GM19463 (cell line): ENCODE data around the gene UNC13D.
"Not testable (repeated sequence)": the region's sequence is repeated elsewhere in the genome, so short reads cannot be mapped to it uniquely, and the experiment has no call there.

Experiments
- ATAC-seq: cut with Tn5 transposase; IDR thresholded peaks from one replicate; pipeline ENCODE4 v1.9.1; 2021; ENCODE audit warnings: mild to moderate bottlenecking, moderate library complexity; ENCODE audit not compliant: unreplicated experiment

UNC13D gene

DNA sequence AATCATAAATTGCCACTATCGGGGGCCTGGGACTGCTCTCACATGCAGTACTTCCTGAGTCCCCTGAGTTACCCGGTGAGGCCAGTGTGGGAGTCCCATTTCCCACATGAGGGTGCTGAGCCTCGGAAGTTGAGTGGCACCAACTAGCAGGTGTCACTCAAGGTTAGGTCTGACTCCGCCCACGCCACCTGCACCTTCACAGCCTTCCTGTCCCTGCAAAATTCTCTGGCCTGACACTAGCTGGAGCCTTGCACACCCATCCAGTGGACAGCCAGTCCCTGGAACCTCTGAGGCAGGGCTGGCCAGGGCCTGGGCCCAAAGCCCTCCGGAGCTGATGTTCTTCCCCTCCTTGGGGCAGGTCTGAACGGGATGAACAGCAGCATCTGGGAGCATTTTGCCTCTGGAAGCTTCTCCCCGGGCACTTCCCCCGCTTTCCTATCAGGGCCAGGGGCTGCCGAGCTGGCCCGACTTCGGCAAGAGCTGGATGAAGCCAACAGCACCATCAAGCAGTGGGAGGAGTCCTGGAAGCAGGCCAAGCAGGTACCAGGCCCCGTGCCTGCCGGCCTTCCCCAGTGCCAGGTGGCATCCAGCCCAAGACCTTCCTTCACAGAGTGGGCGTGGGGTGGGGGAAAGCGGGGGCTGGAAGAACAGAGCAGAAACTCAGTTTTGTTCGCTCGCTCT lies 21.9 kb downstream of the UNC13D start:
- ATAC-seq: no peak

DNA sequence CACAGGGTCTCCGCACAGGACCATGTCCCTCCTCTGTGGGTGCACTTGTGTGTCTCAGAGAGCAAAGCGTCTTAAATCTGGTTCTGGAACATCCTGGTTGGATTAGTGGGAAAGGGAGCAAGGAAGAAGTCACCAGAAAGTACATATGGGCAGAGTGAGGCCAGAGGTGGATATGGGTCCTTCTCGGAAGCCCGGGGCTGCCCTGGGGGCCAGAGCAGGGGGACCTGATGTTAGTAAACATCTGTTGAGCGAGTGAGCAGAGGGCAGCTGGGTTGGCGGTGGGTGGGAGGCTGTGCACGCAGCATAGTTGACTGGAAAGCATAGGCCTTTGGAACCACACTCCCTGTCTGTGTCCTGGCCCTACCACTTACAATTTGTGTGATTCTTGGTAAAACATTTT lies 22.7 kb downstream of the UNC13D start:
- no peak for ATAC-seq

DNA sequence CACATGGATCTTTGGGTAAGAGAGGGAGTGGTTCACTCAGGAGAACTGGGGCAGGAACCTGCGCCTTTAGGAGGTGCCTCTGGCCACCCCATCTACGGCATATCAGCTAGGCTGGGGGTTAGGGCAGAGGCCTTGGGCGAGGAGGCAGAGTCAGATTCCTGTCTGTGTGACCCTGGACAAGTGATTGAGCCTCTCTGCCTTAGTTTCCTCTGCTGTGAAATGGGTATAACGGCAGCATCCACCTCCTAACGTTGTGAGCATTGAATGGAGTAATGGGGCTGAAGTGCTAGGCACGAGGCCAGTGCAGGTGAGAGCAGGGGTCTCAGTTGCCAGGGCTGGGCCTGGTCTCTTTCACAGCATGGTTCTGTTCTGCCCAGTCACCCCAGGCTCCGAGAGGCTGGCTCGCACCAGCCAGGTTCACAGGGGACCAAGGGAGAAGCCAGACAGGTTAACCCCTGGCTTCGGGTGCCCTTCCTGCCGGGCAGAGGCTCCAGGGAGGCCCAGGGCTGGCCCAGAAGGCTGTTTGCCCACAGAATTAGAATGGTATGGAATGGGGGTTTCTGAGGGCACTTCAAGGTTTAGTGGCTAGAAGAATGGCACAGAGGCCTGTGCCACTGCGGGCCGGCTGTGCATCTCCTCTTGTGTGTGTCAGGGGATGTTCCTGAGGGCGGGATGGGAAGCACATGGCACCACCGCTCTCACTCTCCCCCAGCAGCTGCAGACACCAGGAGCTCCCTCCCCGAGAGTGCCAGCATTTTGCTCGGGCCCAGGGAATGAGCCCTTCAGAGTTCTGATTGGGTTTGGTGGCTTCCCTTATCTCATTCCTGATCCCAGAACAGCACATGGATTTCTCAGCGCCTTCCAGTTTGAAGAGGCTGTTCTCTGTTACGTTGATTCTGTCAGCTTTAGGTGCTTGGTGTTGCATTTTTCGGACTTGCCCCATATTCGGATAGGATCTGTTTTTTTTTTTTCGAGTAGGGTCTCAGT lies 23.8 kb downstream of the UNC13D start:
- ATAC-seq: no peak

DNA sequence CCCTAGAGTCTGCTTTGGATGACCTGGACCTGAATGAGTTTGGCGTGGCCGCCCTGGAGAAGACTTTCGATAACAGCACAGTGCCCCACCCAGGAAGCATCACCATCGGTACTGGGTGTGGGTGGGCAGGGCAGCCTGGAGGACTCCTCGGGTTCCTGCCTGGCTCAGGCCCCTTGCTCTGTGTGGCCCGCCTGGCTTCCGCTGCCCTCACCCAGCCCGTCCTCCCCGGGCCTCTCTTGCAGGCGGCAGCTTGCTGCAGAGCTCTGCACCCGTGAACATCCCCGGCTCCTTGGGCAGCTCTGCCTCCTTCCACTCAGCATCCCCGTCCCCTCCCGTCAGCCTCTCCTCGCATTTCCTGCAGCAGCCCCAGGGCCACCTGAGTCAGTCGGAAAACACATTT lies 24.5 kb downstream of the UNC13D start:
- ATAC-seq: no peak

DNA sequence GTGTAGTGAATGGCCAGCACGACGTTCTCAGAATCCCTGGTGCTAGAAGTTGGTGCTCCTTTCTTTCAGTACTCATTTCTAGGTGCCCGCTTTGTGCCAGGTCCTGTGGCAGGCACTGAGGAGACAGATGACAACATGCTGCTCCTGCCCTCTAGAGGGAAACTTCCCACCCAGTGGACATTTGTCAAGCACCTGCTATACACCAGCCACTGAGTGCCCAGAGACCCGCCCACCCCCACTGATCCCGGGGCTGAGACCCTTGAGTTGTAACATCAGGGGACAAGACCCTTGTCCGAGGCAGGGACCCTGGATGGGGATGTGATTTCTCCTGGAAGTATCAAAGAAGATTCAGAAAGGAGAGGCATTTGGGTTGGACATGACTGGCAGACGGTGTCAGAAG lies 25.1 kb downstream of the UNC13D start:
- no peak for ATAC-seq

DNA sequence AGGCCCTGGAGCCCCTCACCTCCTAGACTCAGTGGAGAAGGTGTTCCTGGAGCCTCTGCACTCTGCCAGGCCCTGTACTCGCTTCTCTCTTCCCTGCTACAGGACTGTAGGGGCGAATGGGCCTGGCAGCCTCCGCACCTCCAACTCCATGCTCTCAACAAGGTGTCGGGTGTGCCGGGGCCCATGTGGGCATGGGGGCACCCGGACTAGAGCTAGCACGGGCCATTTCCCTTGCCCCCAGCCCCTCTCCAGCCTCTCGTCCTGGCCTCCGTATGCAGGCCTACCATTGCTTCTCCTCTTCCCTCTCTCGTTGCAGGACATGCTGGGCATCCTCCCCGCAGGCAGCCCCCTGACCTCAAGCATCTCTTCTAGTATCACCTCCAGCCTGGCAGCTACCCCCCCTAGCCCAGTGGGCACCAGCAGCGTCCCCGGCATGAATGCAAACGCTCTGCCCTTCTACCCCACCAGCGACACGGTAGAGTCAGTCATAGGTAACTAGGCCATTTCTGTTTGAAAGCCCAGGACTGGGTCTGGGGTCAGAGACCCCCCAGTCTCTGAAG lies 25.8 kb downstream of the UNC13D start:
- ATAC-seq: no peak

DNA sequence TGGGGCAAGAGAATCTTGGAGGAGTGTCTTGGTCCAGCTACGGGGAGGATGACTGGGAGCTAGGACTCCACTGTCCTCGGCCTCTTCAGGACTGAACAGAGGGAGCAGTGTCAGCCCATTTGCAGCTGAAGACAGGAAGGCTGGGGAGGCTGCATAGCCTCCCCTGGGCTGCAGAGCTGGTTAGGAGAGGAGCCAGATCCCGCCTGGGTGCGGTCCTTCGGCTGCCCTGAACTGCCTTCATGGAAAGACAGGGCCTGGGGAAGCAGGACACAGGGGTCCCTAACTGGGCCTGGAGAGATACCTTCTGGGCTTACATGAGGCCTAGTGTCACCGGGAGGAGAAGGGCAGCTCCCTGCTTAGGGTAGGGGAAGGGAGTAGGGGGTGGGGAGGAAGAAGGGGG lies 26.6 kb downstream of the UNC13D start:
- ATAC-seq: no peak

DNA sequence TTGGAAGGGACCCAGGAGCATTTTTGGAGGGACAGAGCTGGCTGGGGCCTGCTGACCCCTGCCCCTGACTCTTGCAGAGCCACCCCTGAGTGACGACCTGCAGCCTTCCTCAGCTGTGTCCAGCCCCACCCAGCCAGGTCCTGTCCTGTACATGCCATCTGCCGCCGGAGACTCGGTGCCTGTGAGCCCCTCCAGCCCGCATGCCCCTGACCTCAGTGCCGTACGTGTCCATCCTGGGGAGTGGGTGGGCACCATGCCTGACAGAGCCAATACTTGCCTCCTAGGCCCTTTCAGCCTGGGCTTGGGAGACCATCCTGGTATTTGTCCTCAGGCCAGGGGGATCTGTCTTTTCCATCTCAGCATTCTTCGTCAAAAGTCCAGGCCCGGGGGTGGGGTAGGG lies 27.5 kb downstream of the UNC13D start:
- no peak for ATAC-seq

DNA sequence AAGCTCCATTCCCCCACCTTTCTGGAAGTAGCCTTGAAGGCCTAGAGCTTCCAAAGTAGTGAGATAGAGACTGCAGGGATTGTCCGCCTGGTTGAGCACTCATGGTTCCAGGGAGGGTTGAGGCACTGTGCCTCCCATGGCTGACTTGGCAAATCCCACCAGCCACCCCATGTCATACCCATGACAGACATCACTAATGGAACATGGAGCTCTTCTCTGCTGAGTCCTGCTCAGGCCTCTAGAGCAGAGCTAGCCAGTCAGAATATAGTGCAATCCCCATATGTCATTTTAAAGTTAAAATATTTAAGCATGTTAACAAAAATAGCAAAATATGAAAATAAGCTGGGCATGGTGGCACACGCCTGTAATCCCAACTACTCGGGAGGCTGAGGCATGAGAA lies 28.8 kb downstream of the UNC13D start:
- ATAC-seq: no peak

DNA sequence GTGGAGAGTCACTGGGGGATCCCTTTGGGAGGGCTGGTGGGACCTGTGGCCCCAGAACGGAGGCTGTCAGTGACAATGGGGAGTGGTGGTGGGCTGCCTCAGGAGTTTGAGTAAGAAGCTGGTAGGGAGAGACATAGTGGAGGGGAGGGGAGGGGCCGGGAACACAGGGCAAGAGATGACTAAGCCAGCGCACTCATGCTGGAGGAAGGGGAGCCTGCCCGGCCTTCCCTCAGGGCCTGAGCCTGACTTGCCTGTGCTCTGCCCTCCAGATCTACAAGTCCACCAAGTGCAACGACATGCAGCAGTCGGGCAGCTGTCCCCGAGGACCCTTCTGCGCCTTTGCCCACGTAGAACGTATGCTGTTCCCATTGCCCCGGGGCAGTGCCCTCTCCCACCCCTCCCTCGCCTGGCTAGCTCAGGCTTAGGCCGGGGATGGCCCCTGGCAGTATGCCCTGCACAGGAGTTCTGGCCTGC lies 29.3 kb downstream of the UNC13D start:
- ATAC-seq: no peak

DNA sequence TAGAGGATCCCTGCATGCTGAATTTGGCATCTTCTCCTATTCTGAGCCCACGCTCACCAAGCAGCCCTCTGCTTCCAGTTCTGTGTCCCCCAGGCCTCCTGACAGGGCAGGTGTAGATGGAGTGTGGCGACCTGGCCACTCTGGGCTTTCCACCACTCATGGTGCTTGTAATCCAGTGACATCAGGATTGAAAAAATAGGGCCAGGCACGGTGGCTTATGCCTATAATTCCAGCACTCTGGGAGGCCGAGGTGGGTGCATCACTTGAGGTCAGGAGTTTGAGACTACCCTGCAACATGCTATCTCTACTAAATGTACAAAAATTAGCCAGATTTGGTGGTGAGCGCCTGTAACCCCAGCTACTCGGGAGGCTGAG lies 30.2 kb downstream of the UNC13D start:
- ATAC-seq: no peak

DNA sequence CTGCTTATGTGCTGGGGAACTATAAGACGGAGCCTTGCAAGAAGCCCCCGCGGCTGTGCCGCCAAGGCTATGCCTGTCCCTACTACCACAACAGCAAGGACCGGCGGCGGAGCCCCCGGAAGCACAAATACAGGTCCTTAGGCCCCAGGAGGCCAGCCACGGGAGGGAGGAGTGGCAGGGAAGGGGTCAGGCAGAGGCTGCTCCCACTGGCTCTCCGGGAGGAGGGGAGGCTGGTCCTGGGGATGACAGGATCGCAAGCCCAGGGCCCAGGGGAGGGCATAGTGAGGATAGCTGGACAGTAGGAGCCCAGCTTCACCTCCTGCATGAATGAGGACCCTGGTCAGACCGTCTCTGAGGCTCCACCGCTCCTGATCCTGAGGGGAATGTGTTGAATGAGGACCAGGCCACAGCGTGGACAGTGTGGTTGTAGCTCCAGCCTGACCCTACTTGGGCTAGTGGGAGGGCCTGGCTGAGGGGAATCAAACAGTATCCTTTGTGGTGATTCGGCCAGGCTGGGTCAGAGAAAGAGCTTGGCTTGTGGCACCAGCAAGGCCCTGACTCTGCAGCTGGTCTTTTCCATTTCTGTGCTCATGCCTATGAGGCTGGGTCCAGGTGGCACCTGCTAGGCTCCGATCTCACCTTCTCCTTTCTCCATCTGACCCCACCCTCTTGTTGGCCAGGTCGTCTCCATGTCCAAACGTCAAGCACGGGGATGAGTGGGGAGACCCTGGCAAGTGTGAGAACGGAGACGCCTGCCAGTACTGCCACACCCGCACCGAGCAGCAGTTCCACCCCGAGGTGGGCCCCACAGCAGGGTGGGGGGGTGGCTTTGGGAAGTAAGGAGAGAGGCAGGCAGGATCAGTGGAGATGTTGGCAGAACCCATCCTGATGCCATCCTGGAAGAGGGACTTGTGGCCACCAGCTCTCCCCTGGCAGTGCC lies 30.9 kb downstream of the UNC13D start:
- no peak for ATAC-seq

DNA sequence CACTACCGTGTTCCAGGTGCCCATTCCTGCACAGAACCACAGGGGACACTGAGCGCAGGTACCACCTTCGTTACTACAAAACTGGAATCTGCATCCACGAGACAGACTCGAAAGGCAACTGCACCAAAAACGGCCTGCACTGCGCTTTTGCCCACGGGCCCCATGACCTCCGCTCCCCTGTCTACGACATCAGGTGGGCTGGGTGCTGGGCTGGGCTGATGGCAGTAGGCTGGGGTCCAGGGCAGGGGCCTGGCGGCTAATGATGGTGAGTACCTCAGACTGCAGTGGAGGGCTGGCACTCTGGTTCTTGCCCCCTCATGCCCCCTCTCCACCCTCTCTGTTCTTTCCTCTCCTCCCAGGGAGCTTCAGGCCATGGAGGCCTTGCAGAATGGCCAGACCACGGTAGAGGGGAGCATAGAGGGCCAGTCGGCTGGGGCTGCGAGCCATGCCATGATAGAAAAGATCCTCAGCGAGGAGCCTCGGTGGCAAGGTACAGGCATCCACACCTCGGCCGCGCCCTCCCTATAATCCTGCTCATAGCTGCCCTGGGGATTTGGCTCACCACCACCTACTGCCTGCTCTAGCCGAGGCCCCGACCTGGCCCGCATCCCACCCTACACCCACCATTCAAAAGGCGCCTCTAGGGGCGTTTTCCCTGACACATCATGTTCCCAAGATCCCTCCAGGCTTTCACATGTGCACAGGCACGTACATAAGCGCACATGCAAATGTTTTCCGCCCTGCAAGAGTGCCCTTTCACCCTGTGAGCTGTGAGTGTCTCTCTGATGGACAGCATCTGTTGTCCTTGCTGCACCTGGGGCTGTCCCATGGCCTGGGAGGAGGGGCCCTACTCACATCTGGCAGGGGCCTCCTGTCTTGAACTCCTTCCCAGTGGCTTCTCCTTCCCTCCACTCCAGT lies 31.8 kb downstream of the UNC13D start:
- no peak for ATAC-seq

DNA sequence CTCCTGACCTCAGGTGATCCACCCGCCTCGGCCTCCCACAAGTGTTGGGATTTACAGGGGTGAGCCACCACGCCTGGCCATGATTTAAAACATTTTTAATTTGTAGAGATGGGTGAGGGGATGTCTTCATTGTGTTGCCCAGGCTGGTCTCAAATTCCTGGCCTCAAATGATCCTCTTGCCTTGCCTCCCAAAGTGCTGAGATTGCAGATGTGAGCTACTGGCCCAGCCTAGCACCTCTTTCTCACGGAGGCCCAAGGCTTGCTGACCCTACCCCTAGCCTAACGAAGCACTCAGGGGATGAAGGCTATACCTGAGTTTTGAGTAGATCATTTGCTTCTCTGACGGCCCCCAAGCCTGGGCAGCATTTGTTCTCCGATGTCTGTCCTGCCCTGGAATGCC lies 33.0 kb downstream of the UNC13D start:
- no peak for ATAC-seq

DNA sequence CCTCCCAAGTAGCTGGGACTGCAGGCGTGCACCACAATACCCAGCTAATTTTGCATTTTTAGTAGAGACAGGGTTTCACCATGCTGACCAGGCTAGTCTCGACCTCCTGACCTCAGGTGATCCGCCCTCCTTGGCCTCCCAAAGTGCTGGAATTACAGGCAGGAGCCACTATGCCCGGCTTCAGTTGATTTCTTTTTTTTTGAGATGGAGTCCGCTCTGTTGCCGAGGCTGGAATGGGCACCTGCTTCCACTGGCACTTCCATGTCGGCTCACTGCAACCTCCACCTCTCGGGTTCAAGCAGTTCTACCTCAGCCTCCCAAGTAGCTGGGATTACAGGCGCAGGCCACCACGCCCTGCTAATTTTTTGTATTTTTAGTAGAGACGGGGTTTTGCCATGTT lies 33.4 kb downstream of the UNC13D start:
- not testable (repeated sequence) for ATAC-seq

DNA sequence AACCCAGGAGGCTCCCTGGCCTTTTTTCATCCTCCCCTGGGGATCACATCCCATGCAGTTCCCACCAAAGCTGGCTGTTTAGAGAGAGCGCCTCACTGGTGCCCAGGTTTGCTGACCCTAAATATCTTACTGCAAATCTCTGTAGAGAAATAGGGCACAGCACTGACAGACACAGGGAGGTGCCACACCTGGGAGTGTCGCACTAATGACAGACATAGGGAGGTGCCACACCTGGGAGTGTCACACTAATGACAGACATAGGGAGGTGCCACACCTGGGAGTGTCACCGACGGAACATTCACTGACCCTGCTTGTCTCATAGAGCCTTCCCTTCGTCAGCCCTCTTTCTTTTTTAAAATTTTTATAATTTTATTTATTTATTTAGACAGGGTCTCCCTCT lies 34.0 kb downstream of the UNC13D start:
- no peak for ATAC-seq

DNA sequence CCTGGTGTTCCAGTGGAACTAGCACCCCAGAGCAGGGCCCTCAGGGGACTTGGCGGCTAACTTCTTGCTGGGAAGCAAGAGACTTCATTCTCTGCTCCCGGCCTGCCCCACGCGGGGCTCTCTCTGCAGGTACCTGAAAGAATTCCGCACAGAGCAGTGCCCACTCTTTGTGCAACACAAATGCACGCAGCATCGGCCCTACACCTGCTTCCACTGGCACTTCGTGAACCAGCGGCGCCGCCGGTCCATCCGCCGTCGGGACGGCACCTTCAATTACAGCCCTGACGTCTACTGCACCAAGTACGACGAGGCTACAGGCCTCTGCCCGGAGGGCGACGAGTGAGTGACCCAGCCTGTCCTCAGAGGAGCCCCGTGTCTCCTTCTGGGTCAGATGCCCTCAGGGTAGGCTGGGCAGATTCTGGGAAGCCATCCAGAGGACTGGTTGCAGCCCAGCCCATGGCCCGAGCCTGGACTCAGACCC lies 34.5 kb downstream of the UNC13D start:
- no peak for ATAC-seq

DNA sequence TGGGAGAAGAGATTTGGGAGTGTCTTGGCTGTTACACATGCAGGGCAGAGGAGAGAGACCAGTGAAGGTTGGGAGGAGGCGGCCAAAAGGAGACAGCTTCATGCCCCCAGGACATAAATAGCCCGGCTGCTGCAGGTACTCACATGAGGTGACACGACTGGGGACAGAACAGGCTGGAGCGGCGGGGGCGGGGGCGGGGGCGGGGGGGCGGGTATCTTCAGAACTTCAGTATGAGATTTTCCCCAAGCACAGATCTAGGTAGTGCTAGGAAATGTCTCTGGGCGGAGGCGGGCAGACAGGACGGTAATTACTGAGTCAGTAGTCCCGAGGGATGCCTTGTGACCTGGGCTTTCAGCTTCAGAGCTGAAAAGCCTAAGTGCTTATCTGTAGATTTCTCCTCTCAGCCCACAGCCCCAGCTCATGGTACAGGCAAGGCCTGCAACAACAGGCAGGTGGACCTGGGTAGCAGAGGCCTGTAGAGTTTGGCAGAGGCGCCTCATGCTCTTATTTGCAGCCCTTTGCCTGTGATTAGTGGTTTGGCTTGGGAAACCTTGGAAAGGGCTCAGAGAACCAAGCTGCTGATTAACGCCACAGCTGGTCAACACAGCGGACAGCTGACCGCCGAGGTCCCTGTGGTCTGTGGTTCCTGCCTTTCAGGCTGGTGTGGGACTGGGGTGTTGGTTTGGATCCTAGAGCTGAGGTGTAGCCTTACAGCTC lies 35.1 kb downstream of the UNC13D start:
- ATAC-seq: no peak

DNA sequence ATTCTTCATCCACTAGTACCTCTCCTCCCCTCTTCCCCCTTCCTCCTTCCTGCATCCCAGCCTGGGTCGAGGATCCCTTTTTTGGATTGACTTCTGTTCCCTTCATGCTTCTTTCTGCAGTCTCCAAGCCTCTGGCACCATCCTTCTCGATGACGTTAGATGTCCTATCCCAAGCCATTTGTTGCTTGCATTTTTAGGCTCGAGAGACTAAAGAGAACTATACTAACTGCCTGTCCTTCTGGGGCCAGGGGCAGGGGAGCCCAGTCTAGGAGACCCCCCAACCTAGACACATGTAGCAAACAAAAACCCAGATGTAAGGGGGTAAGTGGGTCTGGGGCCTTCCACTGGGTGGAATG lies 35.7 kb downstream of the UNC13D start:
- no peak for ATAC-seq
